HG03108 (cell line): ENCODE results near the gene FLAD1.

Source experiments
- ATAC-seq: cut with Tn5 transposase; IDR thresholded peaks from one replicate; pipeline ENCODE4 v1.9.1; 2021; ENCODE audit warnings: moderate library complexity; ENCODE audit not compliant: unreplicated experiment

FLAD1 gene

DNA sequence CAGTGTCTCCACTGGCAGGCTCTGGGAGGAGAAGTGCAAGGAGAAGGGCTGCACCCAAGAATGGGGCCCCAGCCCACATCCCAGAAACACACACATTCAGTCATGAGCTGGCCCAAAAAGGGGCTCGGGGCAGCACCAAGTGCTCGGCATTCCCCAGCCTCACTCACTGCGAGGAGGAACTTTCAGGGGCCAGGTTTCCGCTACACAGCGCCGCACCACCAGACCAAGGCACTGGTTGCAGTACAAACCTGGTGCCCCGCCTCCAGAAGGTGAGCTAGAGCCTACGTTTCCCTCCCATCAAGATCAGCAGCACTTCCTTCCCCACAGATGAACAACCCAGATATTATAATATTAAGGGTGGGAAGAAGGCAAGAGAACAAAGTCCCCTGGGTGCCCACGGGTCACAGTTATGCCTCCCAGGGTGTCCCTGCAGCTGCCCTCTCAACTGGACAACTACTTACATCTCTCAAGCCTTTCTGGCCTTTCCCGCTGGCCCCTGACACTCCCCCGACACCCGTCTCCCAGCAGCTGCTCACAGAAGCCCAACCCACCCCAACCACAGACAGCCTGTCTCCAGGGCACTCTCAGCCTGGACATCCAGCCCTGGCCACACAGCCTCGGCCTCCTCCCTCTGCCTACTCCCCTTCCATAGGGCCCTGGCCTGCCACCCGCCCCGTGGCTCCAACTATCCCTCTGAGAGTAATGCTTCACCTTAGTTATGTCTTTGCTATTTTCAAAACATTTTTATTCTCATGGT lies 31.1 kb upstream of the FLAD1 start:
- no peak for ATAC-seq

DNA sequence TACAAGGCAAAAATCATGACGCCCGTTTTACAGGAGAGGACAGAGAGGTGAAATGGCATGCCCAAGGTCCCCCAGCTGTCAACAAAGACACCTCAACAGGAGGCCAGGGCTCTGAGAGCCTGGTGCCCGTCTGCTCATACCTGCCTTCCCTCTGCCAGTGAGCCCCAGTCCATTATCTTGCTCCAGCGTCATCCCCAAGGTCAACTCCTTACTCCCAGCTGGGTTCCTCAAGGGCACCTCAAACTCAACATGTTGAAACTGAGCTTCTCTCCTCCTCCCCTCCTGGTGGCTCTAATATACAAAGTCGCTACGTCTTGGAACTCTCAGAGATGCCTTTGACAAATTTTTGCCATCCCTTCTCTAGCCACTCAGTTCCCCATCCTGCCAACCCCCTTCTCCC lies 30.5 kb upstream of the FLAD1 start:
- ATAC-seq = no peak

DNA sequence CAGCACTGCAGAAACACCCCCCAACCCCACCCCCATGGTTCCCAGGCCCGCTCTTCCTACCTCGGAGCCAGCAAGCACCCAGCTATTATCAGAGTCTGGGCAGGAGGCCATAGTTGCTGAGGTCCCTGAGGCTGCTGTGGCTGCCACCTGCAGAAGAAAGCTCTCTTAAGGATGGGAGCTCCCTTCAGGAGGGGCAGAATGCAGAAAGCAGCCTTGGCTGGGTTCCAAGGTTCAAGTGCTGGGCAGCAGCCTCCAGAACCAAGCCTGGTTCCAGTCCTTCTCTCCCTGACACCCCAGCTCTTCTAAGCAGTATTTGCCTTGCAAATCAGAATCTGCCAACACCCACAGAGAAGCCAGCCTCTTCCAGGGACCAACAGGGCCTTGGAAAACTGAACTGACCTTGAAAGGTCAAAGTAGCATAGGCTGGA lies 29.5 kb upstream of the FLAD1 start:
- no peak for ATAC-seq

DNA sequence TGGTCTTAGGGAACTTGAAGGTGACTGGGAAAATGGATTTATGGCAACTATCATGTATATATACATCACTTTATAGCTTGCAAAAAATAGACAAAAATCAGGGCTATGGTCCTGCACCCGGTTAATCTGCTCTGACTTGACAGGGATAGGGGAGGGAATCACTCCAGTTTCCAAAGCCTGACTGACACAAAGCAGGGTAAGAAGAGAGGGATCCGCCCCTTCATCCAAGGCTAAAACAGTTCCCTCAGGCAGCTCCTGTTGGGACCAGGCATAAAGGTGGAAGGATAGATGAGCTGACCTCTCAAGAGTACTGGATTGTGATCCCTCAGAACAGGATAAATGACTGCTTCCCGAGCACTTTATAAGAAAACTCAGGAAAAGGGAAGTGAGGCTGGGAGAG lies 28.6 kb upstream of the FLAD1 start:
- ATAC-seq = no peak

DNA sequence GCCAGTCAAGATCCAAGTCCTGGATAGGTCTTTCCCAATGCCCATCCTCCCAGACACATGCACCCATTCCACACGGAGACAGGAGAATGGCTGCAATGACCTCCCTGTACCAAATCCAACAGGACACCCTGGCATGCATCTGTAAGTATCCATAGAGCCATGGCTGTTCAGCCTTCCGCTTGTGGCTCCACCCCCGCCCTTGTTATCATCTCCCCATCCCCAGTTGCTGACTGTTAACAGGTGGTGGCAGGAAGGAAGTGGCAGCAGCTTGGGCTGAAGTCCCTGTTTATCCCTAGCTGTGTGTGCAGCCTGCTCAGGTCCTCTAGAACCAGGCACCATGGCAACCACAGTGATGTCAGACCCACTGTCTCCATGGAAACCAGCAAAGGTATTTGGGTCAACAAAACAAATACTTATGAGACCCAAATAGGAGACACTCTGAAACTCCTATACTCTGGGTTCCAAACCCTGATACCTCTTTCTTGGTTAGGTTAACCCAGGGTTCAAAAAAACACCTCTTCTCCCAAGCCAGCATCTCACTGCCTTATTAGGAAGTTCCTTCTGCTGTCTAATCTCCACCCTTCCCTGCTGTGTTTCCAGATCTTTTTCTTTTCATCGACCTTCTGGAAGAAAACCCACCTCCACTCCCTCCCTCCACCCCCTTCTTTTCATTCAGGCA lies 28.0 kb upstream of the FLAD1 start:
- peak; percentile 62 for ATAC-seq

DNA sequence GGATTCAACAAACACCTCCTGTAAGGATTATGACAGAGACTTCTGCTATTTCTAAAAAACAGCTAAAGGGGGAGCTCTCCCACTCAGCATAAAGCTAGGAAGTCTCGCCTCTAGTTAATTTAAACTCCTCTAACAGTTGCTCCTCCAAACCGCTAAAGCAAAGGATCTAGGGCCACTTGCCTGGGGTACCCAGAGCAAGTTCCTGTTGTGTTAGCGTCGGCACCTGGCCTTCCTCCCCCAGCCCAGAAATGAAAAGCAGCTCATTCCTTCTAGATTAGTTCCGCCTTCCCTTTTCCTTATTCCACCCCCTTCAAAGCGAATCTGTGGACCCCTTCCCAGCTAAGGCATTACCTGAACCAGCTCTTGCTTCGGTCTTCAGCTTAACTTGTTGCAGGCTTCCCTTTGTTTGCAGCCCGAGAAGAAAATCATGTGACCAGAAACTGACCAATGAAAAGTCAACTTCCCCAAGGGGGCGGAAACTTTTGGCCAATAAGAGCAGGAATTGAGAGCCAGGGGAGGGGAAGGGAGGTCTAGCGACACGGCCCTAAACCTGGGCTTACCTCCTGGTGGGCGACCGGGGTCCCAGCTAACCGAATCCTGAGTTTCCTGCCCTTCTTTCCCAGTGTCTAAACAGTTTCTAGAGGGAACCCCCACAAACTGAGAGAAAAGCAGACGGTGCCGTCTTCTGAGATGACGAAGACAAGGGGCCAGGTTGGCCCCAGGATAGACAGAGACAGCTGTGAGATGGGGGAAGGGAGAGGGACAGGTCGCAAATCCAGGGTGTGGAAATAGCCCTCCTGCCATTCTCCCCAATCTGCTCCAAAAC lies 27.2 kb upstream of the FLAD1 start, which contains the start of gene PBXIP1:
Gene PBXIP1 (minus strand): TSS at position 382 of the 826 bp plus-strand sequence. CDS start 2,378 bp downstream, outside the sequence.
- ATAC-seq = peak; percentile 2

DNA sequence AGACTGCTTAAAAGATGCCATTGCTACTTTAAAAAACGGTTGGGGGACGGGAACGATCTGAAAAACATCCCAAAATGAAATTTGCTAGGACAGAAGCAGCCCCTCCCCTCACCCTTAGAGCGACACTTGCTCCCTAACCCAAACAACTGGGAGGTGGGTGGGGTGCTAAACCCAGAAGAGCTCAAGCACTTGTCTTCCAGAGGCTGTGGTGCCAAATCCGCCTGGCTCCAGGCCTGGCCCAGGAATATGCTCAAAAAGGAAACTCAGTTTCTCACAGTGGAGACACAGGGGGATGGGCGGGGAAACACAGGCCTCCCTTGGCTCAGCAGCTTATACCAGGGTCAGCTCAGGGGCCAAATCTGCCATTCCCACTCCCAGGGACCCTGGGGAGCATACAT lies 26.6 kb upstream of the FLAD1 start:
- no peak for ATAC-seq

DNA sequence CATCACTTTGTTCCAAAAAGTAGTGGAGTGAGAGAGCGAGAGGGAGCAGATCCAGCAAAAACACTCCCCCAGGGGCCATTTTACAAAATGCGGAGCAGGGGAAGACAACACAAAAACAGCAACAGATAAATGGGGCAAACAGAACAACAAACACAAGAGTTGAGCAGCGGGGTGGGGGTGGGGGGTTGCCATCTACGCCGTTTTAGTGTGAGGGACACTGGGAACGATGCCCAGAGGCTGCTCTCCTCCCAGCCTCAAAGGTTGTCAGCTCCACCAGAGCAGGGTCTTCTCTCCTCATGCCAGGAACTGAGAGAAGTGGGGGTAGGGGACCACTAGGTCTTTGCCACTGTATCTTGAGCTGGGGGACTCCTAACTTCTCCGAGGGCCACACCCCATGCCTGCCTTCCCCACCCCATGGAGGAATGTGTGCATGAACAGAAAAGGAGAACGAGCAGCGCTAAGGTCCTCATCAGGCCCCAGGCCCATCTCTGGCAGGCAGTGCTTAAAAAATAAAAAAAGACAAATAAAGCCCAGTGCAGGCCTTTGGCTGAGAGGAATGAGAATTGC lies 26.0 kb upstream of the FLAD1 start:
- ATAC-seq = no peak

DNA sequence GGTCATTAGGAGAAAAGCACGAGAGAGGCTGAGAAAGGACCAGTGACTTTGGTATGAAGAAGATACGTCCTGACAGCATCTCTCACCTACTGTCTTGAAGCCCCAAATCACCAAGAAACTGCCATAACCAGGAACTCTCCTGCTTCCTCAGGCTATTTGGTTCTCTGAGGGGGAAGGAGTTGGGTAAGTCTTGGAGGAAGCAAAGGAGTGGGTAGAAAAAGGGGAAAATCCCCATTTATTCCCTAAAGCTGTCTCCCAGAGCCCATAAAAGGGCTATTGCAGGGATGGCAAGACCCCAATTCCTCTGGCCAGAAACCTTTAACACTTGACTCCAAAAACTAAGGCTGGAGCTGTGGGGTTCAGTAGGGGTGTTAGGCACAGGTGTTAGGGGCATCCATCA lies 25.1 kb upstream of the FLAD1 start:
- no peak for ATAC-seq

DNA sequence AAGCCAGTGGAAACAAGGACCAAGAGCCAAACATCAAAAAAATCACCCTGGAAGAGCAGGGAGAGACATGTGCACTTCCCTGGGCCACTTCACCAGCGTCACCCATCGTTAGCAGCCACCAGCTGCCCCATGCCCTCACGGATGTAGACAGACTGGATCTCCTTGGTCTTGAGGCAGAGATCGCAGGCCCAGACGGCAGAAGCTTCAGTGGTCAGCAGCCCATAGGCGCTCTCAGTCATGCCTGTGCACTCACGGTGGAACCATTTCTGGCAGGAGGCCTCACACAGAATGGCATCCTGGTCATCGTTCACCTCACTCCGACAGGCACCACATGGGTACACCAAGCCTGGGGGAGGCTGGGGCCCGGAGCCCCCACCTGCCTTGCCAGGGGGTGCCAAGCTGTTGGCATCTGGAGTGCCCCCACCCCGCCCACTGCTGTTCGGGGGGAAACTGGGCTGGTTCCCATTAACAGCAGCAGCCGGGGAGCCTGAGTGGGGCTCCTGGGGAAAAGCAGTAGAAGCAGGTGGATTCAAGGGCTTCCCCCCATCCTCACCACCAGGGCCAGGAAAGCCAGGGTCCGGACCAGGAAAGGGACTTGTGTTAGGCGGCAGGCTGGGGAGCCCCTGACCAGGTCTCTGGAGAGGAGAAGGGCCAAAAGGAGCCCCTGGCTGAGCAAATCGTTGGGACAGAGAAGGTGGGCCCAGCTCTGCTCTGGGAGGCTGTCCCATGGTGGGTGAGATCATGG lies 24.3 kb upstream of the FLAD1 start:
- no peak for ATAC-seq

DNA sequence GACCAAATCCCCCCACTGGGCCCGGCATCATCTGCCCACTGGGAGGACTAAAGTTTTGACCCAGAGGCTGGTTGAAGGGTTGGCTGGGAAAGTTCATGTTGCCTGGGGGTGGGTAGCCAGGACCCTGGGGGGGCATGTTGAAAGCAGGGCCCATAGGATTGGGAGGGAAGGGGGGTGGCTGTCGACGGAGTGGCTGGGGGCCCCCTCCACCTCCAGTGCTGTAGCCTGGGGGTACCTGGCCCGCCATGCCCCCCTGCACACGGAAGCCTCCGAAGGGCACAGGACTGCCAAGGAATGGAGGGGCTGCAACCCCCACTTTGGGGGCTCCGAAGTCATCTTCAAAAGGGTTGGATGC lies 23.7 kb upstream of the FLAD1 start:
- no peak for ATAC-seq

DNA sequence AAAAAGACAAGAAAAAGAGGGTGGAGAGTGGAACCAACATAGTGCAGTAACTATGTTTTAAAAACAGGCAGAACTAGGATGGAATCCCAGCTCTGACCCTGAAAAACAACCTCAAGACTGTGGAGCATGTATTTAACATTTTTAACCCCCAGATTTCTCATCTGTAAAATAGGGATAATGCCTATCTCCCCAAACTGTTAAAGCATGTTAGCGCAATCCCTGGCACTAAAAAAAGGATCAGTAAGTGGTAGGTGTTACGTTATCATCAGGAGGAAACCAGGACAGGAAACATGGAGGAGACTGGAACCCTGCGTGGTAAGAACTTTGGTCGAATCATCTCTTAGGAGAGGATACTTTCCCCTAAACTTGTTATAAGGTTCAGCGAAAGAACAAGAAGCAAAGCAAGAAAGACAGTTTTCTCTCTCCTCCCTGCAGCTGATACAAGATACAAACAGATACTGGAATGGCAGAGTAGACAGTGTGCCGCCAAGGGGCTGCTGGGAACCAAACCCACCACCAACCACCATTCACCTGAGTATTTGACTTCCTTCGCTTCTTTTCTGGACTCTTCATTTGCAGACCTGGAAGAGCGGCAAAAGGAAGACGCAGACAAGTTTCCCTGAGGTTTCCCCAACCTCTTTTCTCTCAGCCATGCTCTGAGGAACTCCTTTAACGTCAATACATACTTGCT lies 22.6 kb upstream of the FLAD1 start:
- ATAC-seq = no peak

DNA sequence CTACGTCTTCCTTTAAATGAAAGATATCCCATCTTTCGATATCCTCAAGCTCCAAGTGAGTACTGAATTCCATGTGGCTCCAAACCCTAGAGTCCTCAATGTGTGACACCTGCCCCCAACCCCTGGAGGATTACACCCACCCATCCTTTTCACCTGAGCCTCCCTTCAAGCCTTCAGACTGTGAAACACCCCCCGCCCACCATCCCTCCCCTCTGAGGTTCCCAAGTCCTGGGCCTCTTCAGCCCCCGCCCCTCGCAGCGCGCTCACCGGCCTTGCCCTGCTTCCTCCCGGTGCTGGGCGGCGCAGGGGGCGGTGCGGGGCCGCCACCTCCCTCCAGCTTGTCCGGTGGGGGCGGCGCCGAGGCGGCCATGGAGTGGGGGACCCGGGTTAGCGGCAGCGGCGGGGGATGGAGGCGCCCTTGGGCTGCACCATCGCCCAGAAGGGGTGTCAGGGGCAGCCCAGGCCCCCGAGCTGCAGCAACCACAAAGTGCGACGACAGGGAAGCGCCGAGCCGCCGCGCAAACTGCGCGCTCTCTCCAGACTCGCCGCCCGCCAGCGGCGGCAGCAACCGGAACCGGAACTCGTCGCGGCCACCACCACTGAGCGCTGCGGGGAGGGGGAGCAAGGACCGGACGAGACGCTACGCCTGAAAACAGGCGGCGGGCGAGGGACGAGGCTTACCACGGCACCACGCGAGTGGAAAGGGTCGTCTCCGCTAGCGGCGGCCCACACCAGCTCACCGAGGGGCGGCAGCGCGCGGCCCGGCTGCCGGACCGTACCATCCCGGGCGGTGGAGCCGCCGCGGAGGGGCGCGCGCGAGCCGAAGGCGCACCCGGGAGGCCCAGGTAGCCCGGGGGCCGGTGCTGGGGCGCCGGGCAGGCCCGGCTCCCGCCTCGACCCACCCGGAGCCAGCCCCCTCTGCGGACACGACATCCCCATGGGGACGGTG lies 21.7 kb upstream of the FLAD1 start, which contains the start of gene PYGO2:
Gene PYGO2 (minus strand): TSS at position 576 of the 949 bp plus-strand sequence. CDS start 206 bp downstream, at position 370.
- peak; percentile 65 for ATAC-seq

DNA sequence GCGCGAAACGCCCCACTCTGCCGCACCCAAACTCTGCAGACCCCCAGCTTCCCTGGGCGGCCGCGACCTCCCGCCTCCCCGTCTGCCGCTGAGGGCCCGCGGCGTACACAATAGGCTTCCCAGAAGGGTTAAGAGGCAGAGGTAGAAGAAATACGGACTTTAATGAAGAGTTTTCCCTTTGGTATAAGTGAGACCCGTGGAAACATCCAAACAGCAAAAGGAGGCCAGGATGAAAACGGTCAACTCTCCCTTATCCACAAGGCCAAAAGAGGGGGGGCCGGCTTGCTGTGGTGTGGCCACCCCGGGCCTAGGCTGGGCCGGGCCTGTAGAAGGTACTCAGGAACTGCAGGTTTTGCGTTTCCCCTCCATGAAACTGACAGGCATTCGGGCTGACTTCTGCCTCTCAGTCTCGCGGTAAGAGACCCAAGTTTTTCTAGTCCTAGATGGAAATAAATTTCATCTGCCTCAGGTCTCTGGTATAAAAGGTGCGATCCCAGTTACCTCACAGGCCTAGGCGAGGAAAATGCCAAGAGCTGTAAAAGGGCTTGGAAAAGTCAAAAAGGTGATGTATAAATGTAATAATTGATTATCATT lies 20.9 kb upstream of the FLAD1 start:
- no peak for ATAC-seq

DNA sequence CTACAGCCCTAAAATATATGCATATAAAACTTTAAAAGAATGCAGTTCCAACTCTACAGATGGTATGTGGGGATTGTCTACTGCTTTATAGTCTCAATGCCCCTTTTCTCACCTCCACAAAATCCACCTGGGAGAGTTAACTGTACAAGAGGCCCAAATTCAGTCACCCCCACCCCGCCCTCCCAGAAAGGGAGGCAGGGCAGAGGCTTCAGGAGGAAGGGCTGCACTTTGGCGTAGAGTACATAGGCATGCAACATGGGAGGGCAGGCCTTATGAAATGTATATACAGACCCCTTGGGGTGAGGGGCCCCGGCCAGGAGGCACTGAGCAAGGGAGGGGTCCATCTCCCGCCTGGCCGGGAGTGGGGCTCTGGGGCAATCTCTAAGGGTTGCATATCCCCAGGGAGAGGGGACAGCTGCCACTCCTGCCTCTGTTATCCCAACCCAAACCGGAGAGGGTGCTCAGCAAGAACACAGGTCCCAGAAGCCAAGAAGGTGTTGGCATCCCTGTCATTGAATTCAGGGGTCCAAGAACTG lies 20.3 kb upstream of the FLAD1 start:
- ATAC-seq = no peak

DNA sequence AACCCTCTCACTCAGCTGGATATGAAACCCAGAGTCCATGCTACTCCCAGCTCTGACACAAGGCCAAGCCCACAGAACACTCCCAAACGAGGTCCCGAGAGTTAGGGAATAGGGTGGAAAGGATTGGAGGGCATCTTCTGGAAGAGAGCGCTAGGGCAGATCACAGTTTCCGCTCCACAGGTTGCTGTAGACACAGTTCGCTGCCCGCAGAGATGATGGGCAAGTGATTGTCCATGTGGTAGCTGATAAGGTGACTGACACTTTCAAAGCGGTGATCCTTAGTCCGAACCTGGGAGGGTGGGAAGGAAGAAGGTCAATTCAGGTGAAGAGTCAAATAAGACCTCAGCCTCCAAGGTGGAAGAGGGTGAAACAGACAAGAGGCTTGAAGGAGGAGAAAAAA lies 19.5 kb upstream of the FLAD1 start:
- ATAC-seq = no peak

DNA sequence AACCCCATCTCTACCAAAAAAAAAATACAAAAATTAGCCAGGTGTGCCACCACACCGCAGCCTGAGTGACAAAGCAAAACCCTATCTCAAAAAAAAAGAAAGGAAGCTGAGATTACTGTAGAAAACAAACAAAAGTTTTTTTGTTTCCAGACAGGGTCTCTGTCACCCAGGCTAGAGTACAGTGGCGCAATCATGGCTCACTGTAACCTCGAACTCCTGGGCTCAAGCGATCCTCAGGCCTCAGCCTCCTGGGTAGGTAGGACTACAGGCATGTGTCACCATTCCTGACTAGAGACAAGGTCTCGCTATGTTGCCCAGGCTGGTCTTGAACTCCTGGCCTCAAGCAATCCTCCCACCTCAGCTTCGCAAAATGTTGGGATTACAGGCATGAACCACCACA lies 18.8 kb upstream of the FLAD1 start:
- no peak for ATAC-seq

DNA sequence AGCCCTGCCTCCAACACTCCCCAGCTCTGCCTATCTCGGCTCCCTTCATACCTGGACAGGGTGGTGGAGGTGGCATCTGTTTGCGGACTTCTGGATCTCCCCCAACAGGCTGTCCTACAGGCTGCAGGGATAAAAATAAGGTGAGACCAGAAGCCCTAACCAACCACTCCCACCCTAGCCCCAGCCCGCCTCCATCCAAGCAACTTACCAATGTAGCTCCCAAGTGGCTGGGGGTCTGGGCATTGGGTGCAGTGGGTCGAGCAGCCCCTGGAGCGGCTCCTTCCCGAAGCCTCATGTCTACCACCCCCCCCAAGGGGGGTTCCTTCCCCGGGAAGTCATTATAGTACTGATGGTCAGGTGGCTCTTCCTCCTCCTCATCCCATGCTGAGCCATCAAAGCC lies 17.0 kb upstream of the FLAD1 start:
- no peak for ATAC-seq
